Fibroblast of the conjunctiva (primary cell): ENCODE measurements around the gene CAPN1.
"Not testable (repeated sequence)": the region's sequence is repeated elsewhere in the genome, so short reads cannot be mapped to it uniquely, and the experiment has no call there.

ENCODE experiments used
- DNase-seq: peaks from one replicate; pipeline ENCODE4 v3.0.0-alpha.2; 2010; ENCODE audit warnings: low read depth

Gene CAPN1

DNA sequence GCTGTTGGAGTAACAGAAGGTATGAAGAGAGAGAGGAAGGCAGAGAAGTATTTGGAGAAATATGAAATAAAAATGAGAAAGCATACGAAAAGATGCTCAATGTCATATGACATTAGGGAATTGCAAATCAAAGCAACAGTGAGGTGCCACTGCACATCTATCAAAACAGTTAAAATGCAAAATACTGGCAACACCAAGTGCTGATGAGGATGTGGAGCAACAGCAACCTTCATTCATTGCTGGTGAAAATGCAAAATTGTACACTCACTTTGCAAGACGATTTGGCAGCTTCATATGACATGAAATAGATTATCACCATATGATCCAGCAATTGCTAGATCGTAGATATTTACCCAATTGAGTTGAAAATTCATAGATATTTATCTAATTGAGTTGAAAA, 21.1 kb upstream of the CAPN1 start:
- DNase-seq, result no peak

- no peak for DNase-seq
Measured at GRCh38 chr11:65163684-65164083, 18.0 kb upstream of the CAPN1 start.

DNA sequence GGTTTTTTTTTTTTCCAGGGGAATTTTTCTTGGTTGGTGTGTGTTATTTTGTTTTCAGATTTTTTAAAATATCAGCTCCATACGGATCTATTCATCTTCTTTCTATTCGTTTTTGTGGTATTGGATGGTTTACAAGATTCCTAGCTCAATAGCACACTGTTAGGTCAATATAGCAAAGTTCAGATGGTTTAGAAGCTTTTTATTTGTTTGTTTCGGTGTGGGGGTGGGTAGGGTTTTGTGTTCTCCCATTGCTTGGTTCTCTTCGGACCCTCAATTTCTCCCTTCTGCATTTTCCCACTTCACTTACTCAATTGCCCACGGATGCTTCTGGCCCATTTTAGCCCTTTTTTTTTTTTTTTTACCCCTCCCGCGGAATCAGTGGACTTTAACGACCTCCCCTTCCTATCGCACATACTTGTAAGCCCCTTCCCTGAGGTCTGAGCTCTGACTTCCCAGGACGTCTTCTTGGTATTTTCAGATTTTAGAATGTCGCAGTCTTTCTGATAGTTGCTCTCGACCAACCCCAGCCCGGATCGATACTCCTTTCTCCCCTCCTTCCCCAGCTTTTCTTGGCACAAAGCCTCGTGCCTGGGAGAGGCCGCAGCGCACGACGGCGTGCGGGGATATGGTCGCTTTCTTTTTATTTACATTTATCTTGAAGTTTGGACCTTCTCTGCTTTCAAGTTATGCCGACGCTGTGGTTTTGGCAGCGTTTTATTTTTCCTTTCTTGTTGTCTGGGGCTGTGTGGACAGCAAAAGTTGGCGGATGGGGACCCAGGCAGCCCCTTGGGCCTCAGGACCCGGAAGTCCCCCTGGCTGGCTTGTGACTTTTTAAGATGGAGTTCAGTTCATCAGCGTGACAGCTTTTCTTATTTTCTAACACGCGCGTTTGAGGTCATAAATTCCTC, 16.1 kb upstream of the CAPN1 start:
- DNase-seq, result no peak

DNA sequence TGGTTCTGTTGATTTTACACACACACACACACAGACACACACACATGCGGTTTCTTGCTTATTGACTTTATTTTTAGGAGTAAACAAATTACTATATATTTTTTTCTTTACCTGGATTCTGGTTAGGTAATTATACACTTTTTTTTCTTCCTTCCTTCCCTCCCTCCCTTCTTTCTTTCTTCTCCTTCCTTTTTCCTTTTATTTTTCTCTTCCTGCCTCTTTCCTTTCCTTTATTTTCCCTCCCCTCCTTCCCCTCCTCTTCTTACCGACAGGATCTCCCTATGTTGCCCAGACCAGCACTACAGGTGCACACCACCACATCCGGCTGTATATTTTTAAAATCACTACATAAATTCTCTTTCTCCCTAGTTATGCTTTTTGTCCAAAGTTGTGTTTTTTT, 14.8 kb upstream of the CAPN1 start:
- DNase-seq, result no peak

DNA sequence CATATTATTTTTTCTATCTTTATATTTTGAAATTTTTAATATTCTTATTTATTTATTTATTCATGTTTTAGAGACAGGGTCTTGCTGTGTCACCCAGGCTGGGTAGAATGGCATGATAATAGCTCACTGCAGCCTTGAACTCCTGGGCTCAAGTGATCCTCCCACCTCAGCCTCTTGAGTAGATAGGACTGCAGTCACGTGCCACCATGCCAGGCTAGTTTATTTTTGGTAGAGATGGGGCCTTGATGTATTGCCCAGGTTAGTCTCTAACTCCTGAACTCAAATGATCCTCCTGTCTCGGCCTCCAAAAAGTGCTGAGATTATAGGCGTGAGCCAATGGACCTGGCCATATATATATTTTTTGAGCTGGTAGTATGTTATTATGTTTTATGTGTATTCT, 14.1 kb upstream of the CAPN1 start:
- no peak for DNase-seq

- no peak for DNase-seq
Measured at GRCh38 chr11:65169164-65169641, 12.5 kb upstream of the CAPN1 start.

DNA sequence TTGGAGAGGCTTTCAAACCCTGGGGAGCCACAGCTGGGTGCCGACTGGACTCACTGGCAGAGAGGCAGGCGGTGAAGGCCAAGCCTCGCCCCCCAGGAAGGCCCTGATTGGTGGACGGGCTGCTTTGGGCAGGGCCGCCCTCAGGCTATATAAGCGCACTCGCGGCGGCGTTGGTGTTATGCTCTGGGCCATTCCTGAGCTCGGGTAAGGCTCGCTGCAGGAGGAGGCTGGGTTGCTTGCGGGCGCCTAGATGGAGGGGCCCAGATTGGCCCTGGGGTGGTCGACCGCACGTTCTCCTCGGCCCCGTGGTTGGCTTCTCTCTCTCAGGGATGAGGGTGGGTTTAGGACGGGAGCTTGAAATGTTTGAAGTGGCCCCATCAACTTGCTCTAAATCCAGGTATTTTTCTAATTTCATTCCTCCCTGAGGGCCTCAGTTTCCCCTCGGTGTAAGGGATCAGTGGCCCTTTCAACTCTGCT, 11.6 kb upstream of the CAPN1 start, which contains the start of gene SPDYC:
Gene SPDYC, plus strand, starts transcription at position 176 of the 477 bp plus-strand sequence. CDS start 1,125 bp downstream, outside the sequence.
- DNase-seq, result no peak

GRCh38 chr11:65172600-65172999, 9.1 kb upstream of the CAPN1 start:
- DNase-seq, result no peak

DNA sequence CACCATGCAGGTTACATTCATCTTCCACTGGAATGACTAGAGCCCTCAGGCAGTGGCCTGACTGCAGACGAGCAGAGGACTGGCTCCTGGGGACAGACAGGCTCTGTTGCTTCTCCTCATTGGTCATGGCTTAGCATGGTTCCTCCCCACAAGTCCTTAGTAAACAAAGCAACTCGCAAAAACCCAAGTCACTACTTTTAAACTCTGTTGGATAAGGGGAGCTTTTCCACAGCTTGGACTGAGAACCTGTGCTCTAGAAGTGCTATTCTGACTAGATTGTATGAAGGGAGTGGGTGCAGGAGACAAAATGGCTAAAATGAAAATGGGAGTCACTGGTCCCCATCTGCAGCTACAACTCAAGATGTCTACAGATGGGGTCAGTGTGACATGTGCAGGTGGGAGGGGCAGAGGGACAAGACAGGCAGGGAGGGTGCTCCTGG, 7.1 kb upstream of the CAPN1 start:
- DNase-seq, result not testable (repeated sequence)

DNA sequence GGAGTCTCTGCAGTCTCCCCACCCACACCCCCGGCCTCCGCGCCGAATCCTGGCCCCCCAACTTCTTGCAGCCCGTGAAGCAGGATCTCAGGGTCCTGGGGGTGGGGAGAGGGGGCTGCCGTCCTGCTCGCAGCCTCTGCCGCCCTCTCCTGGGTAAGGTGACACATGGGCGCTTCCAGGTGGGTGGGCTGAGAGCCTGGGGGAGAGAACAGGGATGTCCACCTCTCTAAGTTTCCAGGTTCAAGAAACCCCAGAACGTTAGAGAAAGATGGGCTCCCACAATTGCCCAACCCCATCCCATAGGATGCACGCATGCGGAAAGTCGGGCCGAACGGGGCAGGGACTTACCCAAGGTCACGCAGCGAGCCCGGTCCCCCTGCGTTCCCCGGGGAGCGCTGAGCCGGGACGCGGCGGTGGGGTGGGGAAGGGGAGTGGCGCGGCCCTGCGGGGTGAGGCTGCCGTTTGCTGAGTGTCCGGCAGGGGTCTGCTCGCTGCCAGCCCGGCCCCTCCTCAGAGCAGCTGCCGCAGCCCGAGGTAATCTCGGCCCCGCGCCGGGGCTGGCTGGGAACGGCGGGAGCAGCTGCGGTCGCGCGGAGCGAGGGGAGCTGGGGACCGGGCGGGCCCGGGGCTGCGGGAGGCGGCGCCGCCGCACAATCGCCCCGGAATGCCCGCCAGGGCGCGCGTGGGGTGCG, 705 bp upstream of the CAPN1 start:
- DNase-seq, result no peak

- DNase-seq, result no peak
Measured at GRCh38 chr11:65182258-65183170, 786 bp downstream of the CAPN1 start.

GRCh38 chr11:65183201-65183891, 1.6 kb downstream of the CAPN1 start:
- DNase-seq, result no peak

DNA sequence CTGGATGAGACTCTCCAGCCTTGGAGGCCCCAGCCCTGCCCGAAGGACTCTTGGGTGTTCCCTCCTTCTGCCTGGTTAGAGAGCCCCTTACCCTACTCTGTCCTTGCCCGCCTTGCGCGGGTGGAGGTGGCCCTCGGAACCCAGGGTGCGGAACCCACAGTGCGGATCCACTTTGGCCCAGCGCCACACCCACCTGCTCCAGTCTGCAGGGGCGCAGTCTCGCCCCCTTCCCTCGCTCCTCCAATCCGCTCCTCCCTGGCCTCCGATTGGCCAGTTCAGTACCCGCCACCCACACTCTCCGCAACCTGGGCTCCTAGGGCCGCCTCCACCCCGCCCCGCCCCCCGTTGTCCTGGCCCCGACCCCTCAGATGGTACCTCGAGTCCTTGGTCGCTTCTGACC, 2.4 kb downstream of the CAPN1 start:
- no peak for DNase-seq

- DNase-seq, result no peak
Measured at GRCh38 chr11:65185171-65185570, 3.4 kb downstream of the CAPN1 start.

- no peak for DNase-seq
Measured at GRCh38 chr11:65185869-65186341, 4.2 kb downstream of the CAPN1 start.

- DNase-seq, result no peak
Measured at GRCh38 chr11:65186701-65187100, 5.0 kb downstream of the CAPN1 start.

- DNase-seq, result no peak
Measured at GRCh38 chr11:65187146-65187675, 5.5 kb downstream of the CAPN1 start.

DNA sequence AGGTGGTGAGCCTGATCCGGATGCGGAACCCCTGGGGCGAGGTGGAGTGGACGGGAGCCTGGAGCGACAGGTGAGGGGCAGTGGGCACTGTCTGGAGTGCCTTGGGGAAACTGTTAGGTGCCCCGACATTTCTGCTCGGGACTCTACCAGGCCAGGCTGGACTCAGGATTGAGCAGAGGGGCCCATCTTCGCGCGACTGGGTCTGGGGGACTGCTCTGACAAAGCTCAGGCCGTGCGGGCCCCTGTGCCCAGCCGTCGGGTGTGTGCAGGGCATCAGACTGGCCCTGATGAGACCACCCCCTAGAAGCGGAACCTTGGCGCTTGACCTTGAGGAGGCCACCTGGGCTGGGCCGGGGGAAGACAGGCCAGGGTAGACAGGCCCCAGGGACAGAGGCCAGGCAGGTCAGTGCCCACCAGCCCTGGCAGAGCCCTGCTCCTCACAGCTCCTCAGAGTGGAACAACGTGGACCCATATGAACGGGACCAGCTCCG, 6.3 kb downstream of the CAPN1 start:
- DNase-seq, result no peak

- no peak for DNase-seq
Measured at GRCh38 chr11:65188486-65188885, 6.8 kb downstream of the CAPN1 start.

DNA sequence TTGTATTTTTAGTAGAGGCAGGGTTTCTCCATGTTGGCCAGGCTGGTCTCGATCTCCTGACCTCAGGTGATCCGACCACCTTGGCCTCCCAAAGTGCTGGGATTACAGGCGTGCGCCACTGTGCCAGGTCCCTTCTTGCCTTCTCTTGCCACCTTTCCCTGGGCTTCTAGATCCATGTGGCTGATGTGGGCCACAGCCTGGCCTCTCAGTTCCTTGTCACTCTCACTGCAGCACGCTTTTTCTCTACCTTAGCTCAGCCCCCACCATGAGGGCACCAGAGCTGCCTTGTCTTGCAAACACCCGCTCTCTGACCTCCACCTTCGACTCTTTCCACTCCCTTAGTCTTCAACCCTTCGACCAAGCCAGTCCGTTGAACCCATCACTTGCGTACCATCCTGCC, 7.5 kb downstream of the CAPN1 start:
- no peak for DNase-seq

- DNase-seq, result no peak
Measured at GRCh38 chr11:65194564-65194963, 12.8 kb downstream of the CAPN1 start.
